Stimulated activated CD4-positive, alpha-beta T cell treated with anti-CD3 and anti-CD28 coated beads, Interleukin-4, amount 100 ng/mL, for 24 hours (primary cell): ENCODE results near the gene POLR2I.
"Not testable (repeated sequence)": the region's sequence is repeated elsewhere in the genome, so short reads cannot be mapped to it uniquely, and the experiment has no call there.

Experiments used
- DNase-seq: peaks from one replicate; pipeline ENCODE4 v3.0.0-alpha.2; 2020

The POLR2I gene

DNA sequence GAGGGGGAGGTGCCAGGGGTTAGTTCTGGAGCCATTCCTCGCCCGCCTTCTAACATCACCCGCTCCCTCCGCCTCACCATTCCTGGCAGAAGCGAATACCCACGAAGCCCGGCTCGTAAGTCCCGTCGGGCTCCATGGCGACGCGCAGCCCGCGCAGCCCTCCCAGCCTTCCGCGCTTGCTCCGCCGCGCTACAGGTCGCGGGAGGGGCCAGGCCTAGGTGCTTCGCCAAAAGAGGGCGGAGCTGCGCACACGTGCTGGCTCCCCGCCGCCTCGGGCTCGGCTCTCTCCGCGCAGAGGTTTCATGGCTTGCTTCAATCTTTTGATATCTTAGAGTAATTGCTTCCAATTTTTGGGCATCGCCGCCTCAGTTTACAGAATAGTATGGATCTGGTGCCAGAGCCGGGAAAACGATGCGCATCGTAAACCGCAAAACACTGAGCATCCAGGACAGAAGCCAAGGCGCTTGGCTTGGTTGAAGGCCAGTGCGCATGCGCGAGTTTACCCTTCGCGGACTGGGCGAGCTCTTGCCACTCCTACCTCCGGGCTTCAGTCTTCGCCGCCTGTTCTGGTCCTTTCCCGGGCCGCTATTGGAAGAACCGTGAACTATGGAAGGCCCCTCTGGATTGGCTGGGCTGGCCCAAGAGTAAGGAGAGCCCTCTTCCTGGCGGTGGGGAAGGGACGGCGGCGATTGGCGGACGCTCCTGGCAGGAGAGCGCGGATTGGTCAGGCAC is at the start of gene POLR2I:
POLR2I (minus strand) TSS at position 155 of the 732 bp plus-strand sequence; CDS start at position 136, 19 bp downstream.
- peak; percentile 99 for DNase-seq

- no peak for DNase-seq
Measured at GRCh38 chr19:36163813-36164212, 49.1 kb upstream of the POLR2I start.

DNA sequence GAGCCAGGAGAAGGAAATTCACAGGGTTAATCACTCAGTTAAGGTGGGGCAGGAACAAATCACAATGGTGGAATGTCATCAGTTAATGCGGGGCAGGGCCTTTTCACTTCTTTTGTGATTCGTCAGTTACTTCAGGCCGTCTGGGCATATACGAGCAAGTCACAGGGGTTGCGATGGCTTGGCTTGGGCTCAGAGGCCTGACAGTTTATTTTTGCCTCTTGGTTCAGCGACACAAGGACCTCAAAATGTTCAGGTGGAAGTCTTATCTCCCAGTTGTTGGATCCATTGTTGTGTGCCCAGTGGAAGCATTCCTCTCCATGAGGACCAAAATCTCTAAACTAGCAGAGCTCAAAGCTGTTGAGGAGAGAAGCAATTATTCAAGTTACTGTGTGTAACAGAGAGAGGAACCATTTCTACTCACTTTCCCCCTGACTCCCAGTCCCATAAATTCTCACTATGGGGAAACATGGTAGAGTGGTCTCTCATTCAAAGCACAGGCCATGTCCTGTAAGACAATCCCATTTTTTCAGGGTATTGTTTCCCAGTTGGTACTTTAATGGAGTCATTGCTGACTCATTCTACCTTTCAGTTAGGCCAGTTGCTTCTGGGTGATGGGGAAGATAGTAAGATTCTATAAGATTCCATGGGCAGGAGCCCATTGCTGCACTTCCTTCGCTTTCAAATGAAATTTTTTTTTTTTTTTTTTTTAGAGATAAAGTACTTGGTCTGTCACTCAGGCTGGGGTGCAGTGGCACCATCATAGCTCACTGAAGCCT is 46.3 kb upstream of the POLR2I start:
- DNase-seq, result no peak

- no peak for DNase-seq
Measured at GRCh38 chr19:36153126-36153525, 38.5 kb upstream of the POLR2I start.

DNA sequence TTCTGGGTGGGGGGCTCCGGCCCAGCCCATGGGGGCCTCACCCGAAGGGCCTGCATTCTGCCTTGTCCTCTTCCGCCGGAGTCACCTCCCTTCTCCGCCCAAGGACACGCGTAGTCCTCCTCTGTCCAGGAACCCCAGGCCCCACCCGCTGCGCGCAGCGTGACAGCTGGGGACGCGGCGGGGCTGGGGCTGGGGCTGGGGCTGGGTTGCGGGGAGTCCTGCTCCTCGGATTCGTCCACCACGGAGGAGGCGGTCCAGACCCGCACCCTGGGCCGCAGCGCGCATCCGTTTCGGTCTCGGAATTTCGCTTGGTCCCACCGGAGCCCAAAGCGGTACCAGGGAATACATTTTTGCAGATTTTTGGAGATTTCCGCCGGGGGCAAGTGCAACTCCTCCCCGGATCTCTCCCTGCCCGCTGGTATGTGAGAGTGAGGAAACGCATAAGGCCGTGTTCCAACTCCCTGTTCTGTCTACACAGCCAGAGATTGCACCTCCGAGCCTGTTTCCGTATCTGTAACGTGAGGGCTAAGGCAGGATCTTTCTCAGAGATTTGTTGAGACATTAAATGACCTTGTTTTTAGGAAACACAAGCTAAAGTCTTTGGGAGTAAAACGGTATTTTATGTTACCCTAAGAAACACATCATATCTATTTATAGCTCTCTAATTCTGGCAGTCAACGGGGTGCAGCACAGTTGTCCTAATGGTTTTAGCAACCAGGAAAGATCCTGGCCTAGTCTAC is 37.8 kb upstream of the POLR2I start, which contains the start of gene COX7A1:
COX7A1 (minus strand) TSS at position 96 of the 740 bp plus-strand sequence; CDS start at position 56, 40 bp downstream.
- DNase-seq, result no peak

- no peak for DNase-seq
Measured at GRCh38 chr19:36152019-36152351, 37.3 kb upstream of the POLR2I start.

DNA sequence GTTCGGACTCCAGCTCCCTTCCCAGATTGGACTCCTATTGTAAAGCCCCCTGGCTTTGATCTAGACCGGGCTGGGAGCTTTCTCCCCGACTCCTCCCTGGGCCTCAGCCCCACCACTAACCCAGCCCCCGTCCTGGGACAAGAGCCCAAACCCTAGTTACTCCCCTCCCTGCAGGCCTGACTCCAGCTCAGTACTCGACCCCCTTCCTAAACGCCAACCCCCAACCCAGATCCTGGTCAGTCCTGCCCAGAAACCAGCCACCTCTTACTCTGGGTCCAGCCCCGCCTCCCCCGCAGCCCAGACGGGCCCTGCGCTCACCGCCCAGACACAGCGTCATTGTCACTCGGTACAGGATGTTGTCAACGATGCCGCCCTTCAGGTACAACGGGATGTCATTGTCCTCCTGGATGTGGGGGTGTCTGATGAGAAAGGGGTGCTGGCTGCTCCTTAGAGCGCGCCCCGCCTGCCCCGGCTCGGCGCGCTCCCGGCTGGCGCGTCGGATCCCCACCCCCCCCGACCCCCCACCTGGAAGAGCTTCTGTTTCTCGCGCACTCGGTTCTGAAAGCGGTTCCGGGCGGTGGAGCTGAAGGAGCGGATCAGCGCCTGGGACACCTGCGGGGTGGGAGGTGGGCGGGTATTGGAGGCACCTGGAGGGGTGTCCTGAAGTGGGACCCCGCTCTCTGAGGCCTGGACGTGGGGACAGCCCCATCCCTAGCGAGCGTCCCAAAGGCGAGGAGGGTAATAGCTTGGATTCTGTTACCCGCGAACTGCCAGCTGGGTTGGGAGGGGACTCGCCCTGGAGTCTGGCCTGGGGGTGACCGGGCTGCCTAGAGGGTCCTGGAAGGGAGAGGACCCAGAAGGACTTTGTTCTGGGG is 36.7 kb upstream of the POLR2I start:
- DNase-seq, result no peak

DNA sequence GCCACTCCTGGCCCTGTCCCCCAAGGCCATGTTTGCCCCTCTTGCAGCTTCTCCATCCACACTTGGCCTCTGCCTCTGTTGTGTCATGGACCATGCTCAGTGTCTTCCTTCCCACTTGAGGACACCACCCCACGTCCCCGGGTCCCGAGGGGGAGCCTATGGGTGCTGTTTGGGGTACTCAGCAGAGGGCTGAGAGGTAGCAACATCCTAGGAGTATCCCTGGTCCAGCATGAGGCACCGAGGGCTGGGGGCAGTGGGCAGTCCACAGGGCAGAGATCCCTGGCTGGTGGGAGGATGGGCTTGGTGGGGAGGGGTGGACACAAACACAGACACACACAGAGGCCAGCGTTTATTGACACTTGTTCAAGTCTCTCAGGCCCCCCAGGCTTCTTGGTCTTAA is 35.9 kb upstream of the POLR2I start:
- DNase-seq, result no peak

DNA sequence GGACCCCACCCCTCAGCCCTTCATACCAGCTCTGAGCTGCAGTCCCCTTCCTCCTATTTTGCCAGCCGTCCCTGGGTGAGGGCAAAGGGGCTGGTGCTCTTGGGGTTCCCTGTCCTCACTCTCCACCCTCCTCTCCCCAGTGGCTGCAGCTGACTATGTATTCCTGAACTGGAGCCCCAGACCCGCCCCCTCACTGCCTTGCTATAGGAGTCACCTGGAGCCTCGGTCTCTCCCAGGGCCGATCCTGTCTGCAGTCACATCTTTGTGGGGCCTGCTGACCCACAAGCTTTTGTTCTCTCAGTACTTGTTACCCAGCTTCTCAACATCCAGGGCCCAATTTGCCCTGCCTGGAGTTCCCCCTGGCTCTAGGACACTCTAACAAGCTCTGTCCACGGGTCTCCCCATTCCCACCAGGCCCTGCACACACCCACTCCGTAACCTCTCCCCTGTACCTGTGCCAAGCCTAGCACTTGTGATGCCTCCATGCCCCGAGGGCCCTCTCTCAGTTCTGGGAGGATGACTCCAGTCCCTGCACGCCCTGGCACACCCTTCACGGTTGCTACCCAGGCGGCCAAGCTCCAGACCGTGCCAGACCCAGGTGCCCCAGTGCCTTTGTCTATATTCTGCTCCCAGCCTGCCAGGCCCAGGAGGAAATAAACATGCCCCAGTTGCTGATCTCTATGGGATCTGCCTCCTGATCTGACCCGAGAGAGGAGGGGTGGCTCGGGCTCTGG is 35.2 kb upstream of the POLR2I start:
- DNase-seq, result no peak

- DNase-seq, result no peak
Measured at GRCh38 chr19:36144624-36145023, 29.9 kb upstream of the POLR2I start.

GRCh38 chr19:36142496-36142895 is 27.8 kb upstream of the POLR2I start:
- DNase-seq, result no peak

- no peak for DNase-seq
Measured at GRCh38 chr19:36142046-36142445, 27.4 kb upstream of the POLR2I start.

- DNase-seq, result peak; percentile 91
Measured at GRCh38 chr19:36141039-36141927, 26.6 kb upstream of the POLR2I start.

DNA sequence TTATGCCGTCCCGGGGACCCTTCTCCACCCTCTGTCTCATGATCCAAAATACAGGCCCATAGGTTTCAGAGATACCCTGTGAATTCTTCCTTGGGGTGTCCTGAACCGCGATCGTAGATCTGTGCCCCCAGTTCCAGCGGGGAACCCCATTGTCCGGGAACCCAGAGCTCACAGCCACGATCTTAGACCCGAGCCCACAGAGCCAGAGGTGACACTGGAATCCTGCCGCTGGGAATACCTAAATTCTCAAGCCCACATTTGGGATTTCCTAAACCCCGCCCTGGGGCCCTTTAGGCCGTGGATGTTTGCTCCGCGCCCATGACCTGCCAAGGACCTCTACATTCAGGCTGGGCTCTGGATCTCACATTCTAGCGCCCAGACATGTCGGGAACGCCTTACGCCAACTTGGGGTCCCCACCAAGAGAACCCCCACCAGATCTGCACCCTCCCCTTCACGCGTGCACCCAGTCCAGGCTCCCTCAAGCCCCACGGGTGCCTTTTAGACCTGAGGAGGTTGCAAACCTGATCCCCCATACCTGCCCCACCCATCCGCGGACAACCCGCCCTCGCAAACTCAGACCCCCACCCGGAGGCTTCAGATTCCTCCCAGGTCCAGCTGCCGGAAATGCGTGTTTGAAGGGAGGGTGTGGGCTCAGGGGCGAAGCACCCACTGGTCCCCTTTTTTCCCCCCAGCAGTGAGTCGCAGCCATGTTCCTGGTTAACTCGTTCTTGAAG is 25.8 kb upstream of the POLR2I start:
- peak; percentile 58 for DNase-seq

GRCh38 chr19:36139473-36140303 is 25.0 kb upstream of the POLR2I start, which contains the start of gene CAPNS1:
CAPNS1 (plus strand) TSS chr19:36140066; CDS start chr19:36141012, 946 bp downstream.
- peak; percentile 92 for DNase-seq

DNA sequence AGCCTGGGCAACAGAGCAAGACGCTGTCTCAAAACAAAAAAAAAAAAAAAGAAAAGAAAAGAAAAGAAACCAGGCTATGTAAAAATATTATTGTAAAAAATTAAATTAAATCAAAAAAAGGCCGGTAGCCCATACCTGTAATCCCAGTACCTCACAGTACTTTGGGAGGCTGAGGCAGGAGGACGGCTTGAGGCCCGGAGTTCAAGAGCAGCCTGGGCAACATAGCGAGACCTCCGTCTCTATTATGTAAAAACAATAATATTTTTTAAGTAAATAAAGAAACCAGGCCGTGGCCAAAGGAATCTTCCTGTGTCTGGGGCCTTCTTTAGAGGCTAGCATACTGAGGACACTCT is 24.4 kb upstream of the POLR2I start:
- DNase-seq, result no peak

- DNase-seq, result no peak
Measured at GRCh38 chr19:36136964-36137686, 22.4 kb upstream of the POLR2I start.

DNA sequence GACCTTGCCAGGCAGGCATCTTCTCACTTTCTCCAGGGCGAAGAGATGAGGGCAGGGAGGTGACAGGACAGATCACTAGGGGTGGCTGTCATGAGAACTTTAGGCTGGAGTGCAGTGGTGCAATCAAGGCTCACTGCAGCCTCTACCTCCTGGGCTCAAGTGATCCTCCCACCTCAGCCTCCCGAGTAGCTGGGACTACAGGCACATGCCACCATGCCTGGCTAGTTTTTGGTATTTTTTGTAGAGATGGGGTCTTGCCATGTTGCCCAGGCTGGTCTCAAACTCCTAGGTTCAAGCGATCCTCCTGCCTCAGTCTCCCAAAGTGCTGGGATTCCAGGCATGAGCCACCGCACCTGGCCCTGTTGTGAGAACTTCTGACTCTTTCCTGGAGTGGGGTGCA is 20.2 kb upstream of the POLR2I start:
- DNase-seq, result not testable (repeated sequence)
